Stimulated activated CD4-positive, alpha-beta T cell treated with anti-CD3 and anti-CD28 coated beads, Interleukin-15, amount 100 ng/mL, for 24 hours (primary cell): ENCODE measurements around the gene DOCK2.

ENCODE experiments used
- DNase-seq: peaks from one replicate; pipeline ENCODE4 v3.0.0-alpha.2; 2020

The DOCK2 gene

DNA sequence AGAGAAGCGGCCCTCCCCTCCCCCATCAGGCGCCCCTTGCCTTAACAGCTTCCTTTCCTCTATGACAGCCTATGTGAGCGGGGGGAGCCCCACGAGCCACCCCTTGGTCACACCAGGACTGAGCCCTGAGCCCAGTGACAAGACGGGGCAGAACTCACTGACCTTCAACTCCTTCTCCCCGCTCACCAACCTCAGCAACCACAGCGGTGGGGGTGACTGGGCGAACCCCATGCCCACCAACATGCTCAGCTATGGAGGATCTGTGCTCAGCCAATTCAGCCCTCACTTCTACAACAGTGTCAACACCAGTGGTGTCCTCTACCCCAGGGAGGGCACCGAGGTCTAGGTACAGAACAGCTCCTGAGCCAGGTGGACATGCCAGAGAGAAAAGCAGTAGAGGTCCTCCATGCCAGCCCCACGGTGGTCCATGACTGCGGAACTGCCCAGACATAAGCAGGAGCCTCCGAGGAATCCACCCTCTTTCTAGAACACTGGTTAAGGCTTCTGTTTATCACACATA, 471.3 kb downstream of the DOCK2 start:
- DNase-seq: no peak

DNA sequence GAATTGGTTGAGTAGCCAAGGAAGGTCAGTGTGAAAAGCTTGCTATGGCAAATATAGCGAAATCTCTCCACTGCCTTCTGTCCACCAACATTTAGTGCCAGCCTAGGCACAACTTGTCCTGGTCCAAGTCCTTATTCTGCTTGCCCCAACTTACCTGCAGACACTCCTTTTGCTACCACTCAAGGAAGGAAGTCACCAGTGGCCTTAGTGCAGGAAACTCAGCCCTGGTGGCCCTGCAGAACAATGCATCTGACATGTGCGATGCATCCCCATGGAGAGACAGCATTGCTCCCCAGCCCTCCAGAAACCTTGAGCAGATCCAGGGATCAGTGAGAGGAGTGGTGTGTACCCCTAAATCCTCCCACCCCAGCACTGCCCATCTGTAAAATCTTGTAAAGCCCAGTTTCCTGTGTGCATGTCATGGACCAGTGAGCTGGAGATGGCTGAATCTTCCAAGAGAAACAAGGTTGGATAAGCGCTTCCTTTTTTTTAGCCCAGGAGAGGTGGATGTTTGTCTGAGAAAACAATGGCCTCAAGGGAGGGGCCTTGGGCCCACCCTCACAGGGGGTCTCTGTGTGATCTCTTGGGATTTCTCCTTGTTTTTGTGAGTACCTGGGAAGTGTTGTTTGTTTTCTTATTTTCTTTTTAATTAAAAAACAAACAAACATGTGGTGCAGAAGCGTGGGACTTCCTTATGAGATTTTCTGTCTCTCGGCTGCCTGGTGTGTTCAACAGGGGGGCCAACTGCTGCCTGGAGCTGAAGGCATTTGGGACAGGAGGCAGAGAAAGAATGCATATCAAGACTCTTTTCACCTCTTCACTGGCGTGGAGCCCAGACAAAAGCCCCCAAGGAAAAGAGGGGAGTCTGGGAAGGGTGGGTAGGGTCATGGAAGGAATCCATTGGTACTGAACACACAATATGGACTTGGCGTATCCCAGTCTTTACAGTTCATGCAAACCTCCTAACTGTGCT, 472.3 kb downstream of the DOCK2 start:
- no peak for DNase-seq

- no peak for DNase-seq
Observed at GRCh38 chr5:170110403-170111087, 473.5 kb downstream of the DOCK2 start.

GRCh38 chr5:170111088-170111785, 474.2 kb downstream of the DOCK2 start:
- no peak for DNase-seq

DNA sequence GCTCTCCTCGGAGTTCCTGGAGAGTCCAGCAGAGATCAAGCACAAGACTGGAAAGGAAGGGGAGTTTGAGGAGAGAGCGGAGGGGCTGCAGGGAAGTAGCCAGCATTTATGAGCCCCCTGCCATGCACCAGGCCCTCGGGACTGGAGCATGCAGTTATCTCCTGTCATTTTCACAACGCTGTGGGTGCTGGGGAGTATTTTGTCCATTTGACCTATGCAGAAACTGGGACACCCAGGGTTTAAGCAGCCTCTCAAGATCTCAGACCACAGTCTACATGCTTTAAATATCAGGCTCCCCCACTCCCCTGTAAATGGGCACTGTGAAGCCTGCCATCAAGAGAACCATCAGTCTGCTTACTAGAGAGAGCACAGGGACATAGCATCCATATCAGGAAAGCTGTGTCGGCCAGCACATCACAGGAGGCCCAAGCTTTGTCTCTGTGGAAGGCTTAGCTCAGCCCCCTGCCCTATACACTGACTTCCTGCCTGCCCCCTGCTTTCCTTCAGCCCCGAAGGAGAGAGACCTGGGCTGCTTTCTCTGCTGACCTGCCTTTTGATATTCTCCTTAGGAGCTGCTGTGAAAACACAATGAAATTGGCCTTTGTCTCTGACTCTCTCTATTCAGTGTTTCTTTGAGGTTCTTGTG, 475.9 kb downstream of the DOCK2 start:
- DNase-seq: no peak

- DNase-seq: no peak
Observed at GRCh38 chr5:170113522-170113900, 476.4 kb downstream of the DOCK2 start.

GRCh38 chr5:170114271-170114670, 477.2 kb downstream of the DOCK2 start:
- DNase-seq: no peak

GRCh38 chr5:170115925-170116324, 478.9 kb downstream of the DOCK2 start:
- DNase-seq: no peak

DNA sequence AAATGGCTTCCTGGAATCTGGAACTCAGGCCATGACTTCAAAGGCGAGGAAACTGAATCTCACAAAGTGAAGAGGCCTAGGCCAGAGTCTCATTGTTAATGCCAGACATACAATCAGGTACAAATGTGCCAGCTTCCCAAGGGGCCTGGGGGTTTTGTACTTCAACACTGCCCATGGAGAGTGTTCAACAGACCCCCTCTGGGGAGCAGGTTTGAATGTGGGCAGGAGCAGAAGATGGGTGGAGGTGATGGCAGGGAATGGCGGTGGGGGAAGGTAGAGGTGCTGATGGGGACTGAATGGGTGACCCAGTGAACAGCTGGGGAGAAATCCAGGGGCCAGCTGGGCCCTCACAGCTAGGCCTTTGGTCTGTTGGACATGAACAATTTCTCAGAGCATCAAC, 480.7 kb downstream of the DOCK2 start:
- no peak for DNase-seq

DNA sequence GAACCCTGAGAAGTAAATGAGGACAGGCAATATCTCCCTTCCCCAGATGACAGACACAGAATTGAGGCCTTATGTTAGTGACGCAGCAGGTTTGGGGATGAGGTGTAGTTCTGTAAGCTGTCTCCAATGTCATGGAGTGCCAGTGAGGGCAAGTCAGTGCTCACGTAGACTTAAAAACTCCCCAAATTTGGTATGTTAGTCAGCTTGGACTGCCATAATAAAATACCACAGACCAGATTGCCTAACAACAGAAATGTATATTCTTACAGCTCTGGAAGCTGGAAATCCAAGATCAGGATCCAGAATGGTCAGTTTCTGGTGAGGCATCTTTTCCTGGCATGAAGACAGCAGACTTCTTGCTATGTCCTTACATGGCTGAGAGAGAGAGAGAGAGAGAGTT, 483.5 kb downstream of the DOCK2 start:
- no peak for DNase-seq

DNA sequence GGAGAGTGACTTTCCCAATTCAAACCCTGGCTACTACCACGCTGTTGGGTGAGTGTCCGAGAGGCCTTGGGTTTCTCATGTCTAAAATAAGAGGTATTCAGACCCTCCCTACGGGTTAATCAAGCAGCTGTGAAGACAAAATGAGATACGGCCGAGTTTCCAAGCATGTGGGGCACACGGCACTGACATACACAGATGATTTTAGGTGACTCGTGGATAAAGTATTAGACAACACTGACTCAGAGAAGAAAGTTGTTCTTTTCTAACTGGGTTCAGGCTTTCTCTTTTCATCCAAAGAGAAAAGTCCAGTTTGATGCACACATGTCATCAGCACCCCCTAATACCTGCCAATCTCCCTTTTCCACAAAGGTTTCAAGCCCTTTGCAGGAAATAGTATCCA, 484.2 kb downstream of the DOCK2 start:
- no peak for DNase-seq

GRCh38 chr5:170126061-170126460, 489.0 kb downstream of the DOCK2 start:
- DNase-seq: no peak

GRCh38 chr5:170126626-170127025, 489.6 kb downstream of the DOCK2 start:
- no peak for DNase-seq

GRCh38 chr5:170131235-170131634, 494.2 kb downstream of the DOCK2 start:
- no peak for DNase-seq

DNA sequence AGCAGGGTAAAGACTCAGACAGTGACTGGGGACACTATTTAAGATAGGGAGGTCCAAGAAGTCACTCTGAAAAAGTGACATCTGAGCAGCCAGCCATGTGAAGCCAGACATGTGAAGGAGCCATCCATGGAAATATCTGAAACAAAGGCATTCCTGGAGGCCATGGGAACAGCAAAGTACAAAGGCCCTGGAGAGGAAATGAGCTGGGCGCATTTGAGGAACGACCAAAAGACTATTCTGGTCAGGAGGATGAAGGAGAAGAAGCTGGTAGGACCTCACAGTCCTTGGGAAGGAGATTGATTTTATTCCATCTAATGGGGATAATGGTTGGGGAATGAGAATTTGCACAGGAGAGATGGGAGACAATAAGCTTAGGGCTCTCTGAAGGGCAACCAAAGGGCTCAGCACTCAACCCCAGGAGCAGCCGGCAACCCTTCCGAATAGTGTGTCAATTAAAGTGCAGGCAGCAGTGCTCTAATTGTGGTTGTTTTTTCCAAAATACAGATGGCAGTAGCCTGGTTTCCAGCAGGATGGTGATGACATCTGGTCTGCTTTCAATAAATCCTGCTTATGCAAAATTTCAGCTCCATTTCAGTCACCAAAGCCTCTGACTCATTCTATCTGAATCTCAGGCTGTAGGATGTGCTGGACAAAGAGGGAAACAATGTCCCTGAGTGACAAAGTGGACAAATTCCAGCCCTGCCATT, 495.3 kb downstream of the DOCK2 start:
- DNase-seq: no peak
